GM12878 (cell line): ENCODE measurements around the gene ABCC4. TPM values are rescaled to one million over a fixed set of nuclear protein-coding genes. Genes with fewer than 3 reads are reported as not detected.

Experiments
- ATAC-seq: fragments of 200-7000 bp; cut with Tn5 transposase; 3 replicates; pipeline ENCODE4 v1.9.1; 2020; ENCODE audit warnings: mild to moderate bottlenecking, moderate library complexity
- BruUV-seq: library from RNA; stranded (reverse); fragments of 400-500 nt; replicated peaks from 2 replicates; lab custom pipeline; 2021; lab: Mats Ljungman, UMichigan
- CTCF ChIA-PET: fragments of 300-600 bp; sonication (Branson Sonifier 250); formaldehyde crosslinking; extraction: SDS; loops from one replicate; lab custom pipeline; 2021; ENCODE audit warnings: inconsistent platforms; lab: Yijun Ruan, JAX
- POLR2A ChIA-PET: fragments of 350-600 bp; formaldehyde crosslinking; extraction: SDS; loops from one replicate; lab custom pipeline; 2021; ENCODE audit warnings: inconsistent platforms; lab: Charles Lee
- RAD21 ChIA-PET: fragments of 300-600 bp; sonication (Branson Sonifier 250); formaldehyde crosslinking; loops from one replicate; lab custom pipeline; 2023; ENCODE audit warnings: antibody characterized with exemption; ENCODE audit not compliant: unreplicated experiment; lab: Charles Lee
- SMC1A ChIA-PET: fragments of 300-600 bp; sonication (Branson Sonifier 250); formaldehyde crosslinking; loops from one replicate; lab custom pipeline; 2023; ENCODE audit not compliant: unreplicated experiment, uncharacterized antibody; lab: Charles Lee
- DNase-seq: peaks from one replicate; pipeline ENCODE4 v3.0.0-alpha.2; 2011; ENCODE audit warnings: low read depth, low spot score
- FAIRE-seq: peaks from 3 replicates; lab custom pipeline; 2011; peaks lifted over from hg19 to GRCh38; lab: Jason Lieb, UNC
- H2AFZ ChIP-seq: 2 replicates; pipeline ENCODE4 v1.6.0; 2011; ENCODE audit warnings: low read depth, low read length, control low read depth; ENCODE audit not compliant: control insufficient read depth
- H3K27ac ChIP-seq: 2 replicates; pipeline ENCODE4 v1.5.1; 2011; ENCODE audit warnings: control low read depth; ENCODE audit not compliant: control insufficient read depth, insufficient read depth
- H3K27me3 ChIP-seq, 2 experiments: replicated peaks in 1 of 2; 2 replicates each; pipeline versions ENCODE4 v1.6.0 to v1.6.1; 2011; ENCODE audit warnings: low read length in 1 of 2; ENCODE audit not compliant: control insufficient read depth in 2 of 2, insufficient read depth in 2 of 2
- H3K36me3 ChIP-seq, 2 experiments: 2 replicates each; pipeline ENCODE4 v1.5.1; 2011; ENCODE audit warnings: low read length in 1 of 2; ENCODE audit not compliant: control insufficient read depth in 2 of 2, insufficient read depth in 2 of 2
- H3K4me1 ChIP-seq: 2 replicates; pipeline ENCODE4 v1.6.1; 2011; ENCODE audit warnings: mild to moderate bottlenecking, low read length, moderate library complexity, mixed read lengths; ENCODE audit not compliant: control insufficient read depth, insufficient read depth
- H3K4me2 ChIP-seq: 2 replicates; pipeline ENCODE4 v1.6.0; 2011; ENCODE audit warnings: control low read depth; ENCODE audit not compliant: control insufficient read depth, insufficient read depth
- H3K4me3 ChIP-seq: fragments of 200-600 bp; sonication (generic); 2 replicates; pipeline ENCODE4 v1.5.1; 2016
- H3K79me2 ChIP-seq: 2 replicates; pipeline ENCODE4 v1.6.0; 2011; ENCODE audit warnings: low read length; ENCODE audit not compliant: control insufficient read depth, insufficient read depth
- H3K9ac ChIP-seq: 2 replicates; pipeline ENCODE4 v1.8.0; 2011; ENCODE audit warnings: low read length, control low read depth, mixed read lengths; ENCODE audit not compliant: control insufficient read depth, insufficient read depth
- H3K9me3 ChIP-seq: replicated peaks from 3 replicates; pipeline ENCODE4 v1.5.1; 2011; ENCODE audit warnings: mild to moderate bottlenecking, low read length; ENCODE audit not compliant: control insufficient read depth, insufficient read depth
- H4K20me1 ChIP-seq: 2 replicates; pipeline ENCODE4 v1.6.0; 2011; ENCODE audit not compliant: control insufficient read depth, insufficient read depth
- CHD1 ChIP-seq: IDR thresholded peaks from 2 replicates; pipeline ENCODE4 v1.6.1; 2012; ENCODE audit warnings: low read depth, low read length, improper control_type of control experiment
- CREM ChIP-seq: IDR thresholded peaks from 2 replicates; pipeline ENCODE4 v1.6.1; 2014; ENCODE audit warnings: antibody characterized with exemption, low read depth
- GABPA ChIP-seq: IDR thresholded peaks from 2 replicates; pipeline ENCODE4 v1.6.1; 2014; ENCODE audit warnings: antibody characterized with exemption, low read depth, mild to moderate bottlenecking, inconsistent platforms
- GATAD2B ChIP-seq: fragments of 450-650 bp; conservative IDR thresholded peaks from 2 replicates; pipeline ENCODE4 v1.6.1; 2017; ENCODE audit warnings: low read depth, mild to moderate bottlenecking, moderate library complexity
- HDGF ChIP-seq: fragments of 450-650 bp; IDR thresholded peaks from 2 replicates; pipeline ENCODE4 v1.6.1; 2016; ENCODE audit warnings: antibody characterized with exemption
- IKZF2 ChIP-seq, 2 experiments: fragments of 450-650 bp; IDR thresholded peaks; 2 replicates each; pipeline ENCODE4 v1.6.1; 2017; ENCODE audit warnings: mild to moderate bottlenecking in 2 of 2, moderate library complexity in 2 of 2
- IRF4 ChIP-seq: IDR thresholded peaks from 2 replicates; pipeline ENCODE4 v1.6.1; 2011; ENCODE audit warnings: low read depth, low read length
- IRF5 ChIP-seq: fragments of 450-650 bp; IDR thresholded peaks from 2 replicates; pipeline ENCODE4 v1.6.1; 2017; ENCODE audit warnings: borderline replicate concordance
- JUNB ChIP-seq: IDR thresholded peaks from 2 replicates; pipeline ENCODE4 v1.6.1; 2016; ENCODE audit warnings: antibody characterized with exemption, mild to moderate bottlenecking
- JUND ChIP-seq: IDR thresholded peaks from 2 replicates; pipeline ENCODE4 v1.6.1; 2012; ENCODE audit warnings: low read depth, mild to moderate bottlenecking, low read length, improper control_type of control experiment, moderate library complexity
- KDM1A ChIP-seq: fragments of 200-600 bp; sonication (generic); IDR thresholded peaks from 2 replicates; pipeline ENCODE4 v1.6.1; 2016; ENCODE audit warnings: borderline replicate concordance
- PKNOX1 ChIP-seq: fragments of 450-650 bp; IDR thresholded peaks from 2 replicates; pipeline ENCODE4 v1.6.1; 2016; ENCODE audit warnings: mild to moderate bottlenecking
- SMAD1 ChIP-seq: fragments of 450-650 bp; IDR thresholded peaks from 2 replicates; pipeline ENCODE4 v1.6.1; 2018; ENCODE audit warnings: mild to moderate bottlenecking, low read depth; ENCODE audit not compliant: partially characterized antibody
- USF1 ChIP-seq: IDR thresholded peaks from 2 replicates; pipeline ENCODE4 v1.6.1; 2011; ENCODE audit warnings: borderline replicate concordance, low read depth, mild to moderate bottlenecking, moderate library complexity, mixed read lengths, low read length; ENCODE audit not compliant: insufficient read depth; ENCODE audit errors: extremely low read length
- YBX1 ChIP-seq: fragments of 450-650 bp; IDR thresholded peaks from 2 replicates; pipeline ENCODE4 v1.6.1; 2016; ENCODE audit warnings: antibody characterized with exemption
- ZBTB33 ChIP-seq: fragments of 450-650 bp; IDR thresholded peaks from 2 replicates; pipeline ENCODE4 v1.6.1; 2017; ENCODE audit warnings: mild to moderate bottlenecking
- ZNF207 ChIP-seq: fragments of 450-650 bp; IDR thresholded peaks from 2 replicates; pipeline ENCODE4 v1.6.1; 2014; ENCODE audit warnings: antibody characterized with exemption, mild to moderate bottlenecking, borderline replicate concordance
- ZSCAN29 ChIP-seq: fragments of 450-650 bp; IDR thresholded peaks from 2 replicates; pipeline ENCODE4 v1.6.1; 2017; ENCODE audit warnings: mild to moderate bottlenecking, moderate library complexity
- WGBS: methylation state at CpG from one replicate; pipeline ENCODE4 v1.1.6; 2016; ENCODE audit warnings: low lambda C conversion rate; ENCODE audit not compliant: insufficient replicate concordance, insufficient coverage; ENCODE audit errors: missing lambda C conversion rate; 5-methylcytosine and 5-hydroxymethylcytosine counted together
- in situ Hi-C: fragments of 300-500 bp; cut with MboI; formaldehyde crosslinking; loops from 9 replicates; pipeline ENCODE4 v1.14.3; 2018; ENCODE audit warnings: mixed read lengths
- intact Hi-C: fragments of 100-400 bp; cut with micrococcal nuclease; formaldehyde crosslinking; loops from one replicate; pipeline ENCODE4 v1.14.2; 2022; ENCODE audit not compliant: unreplicated experiment
- polyA plus RNA-seq, 11 experiments: library from polyadenylated mRNA; depleted of rRNA in 4 of 11; unstranded in 6 of 11; stranded (reverse) in 5 of 11; fragments of >200 nt; fragmentation: Nextera tagmentation in 4 of 11; fragmentation: Illumina TruSeq in 1 of 11; extraction: Ambion mirVana in 4 of 11; extraction: Trizol in 1 of 11; gene quantifications; 1 replicate in 1 of 11; 2 replicates in 10 of 11; pipeline versions ENCODE4 v1.2.1 to v1.2.3, GENCODE V29; 2011 to 2016; ENCODE audit warnings: inconsistent platforms in 2 of 11, missing spikeins in 2 of 11, low read depth in 1 of 11
- total RNA-seq, 4 experiments: library from RNA; depleted of rRNA in 3 of 4; stranded (reverse); fragments of >200 nt in 3 of 4; fragmentation: Illumina TruSeq in 1 of 4; extraction: Trizol in 1 of 4; gene quantifications; 2 replicates each; pipeline versions ENCODE4 v1.2.1 to v1.2.3, GENCODE V29; 2013 to 2021

ABCC4 gene
- total and polyA plus RNA-seq, 10 of the 15 experiments (the other 5 are each of a cell fraction or from before 2014, with no cell fraction given), result 7.2 to 44.4 (median 24.1) TPM

- no peak for TF ChIP-seq IRF5
- TF ChIP-seq ZBTB33, result no peak
Measured at GRCh38 chr13:95337597-95337996, 36.3 kb upstream of the ABCC4 start (continued).

- H3K36me3 ChIP-seq, result no peaks in the 10 kb centered on the region
- intact Hi-C loops (no loop called here), in situ Hi-C loops (no loop called here)
- no peak overlapping the region for H3K4me2 ChIP-seq
- POLR2A ChIA-PET, result no interaction called here
- H3K9ac ChIP-seq, result no peak overlapping the region
- TF ChIP-seq IKZF2 (IDR thresholded peaks at IDR 0.05) (no peak), HDGF (no peak), CHD1 (no peak), SMAD1 (no peak), PKNOX1 (no peak), YBX1 (no peak), GATAD2B (no peak), GABPA (no peak), USF1 (no peak), KDM1A (no peak), CREM (no peak), ZSCAN29 (no peak), JUND (no peak), ZNF207 (no peak), IRF4 (no peak), JUNB (no peak)
- ATAC-seq (no peak), FAIRE-seq (no peak), DNase-seq (no peak)
- no peak overlapping the region for H3K4me3 ChIP-seq
- RAD21 ChIA-PET, result interaction anchor here (1.3 kb wide), 1 partner anchor 146 kb away, joined by 3 read pairs; no protein-coding TSS in a partner anchor
- H2AFZ ChIP-seq, result no peak overlapping the region
- H3K9me3 ChIP-seq, result no peaks in the 10 kb centered on the region
- H4K20me1 ChIP-seq, result no peaks in the 10 kb centered on the region
- no peaks in the 10 kb centered on the region for H3K4me1 ChIP-seq
- no TSS peak for BruUV-seq
- CTCF ChIA-PET, result interaction anchor here (0.8 kb wide), 1 partner anchor 13 kb away, joined by 4 read pairs; no protein-coding TSS in a partner anchor
- no peaks in the 10 kb centered on the region for H3K79me2 ChIP-seq
- SMC1A ChIA-PET, result interaction anchor here (1.2 kb wide), 1 partner anchor 41 kb away, joined by 4 read pairs; no protein-coding TSS in a partner anchor
- WGBS, result 70% methylated on average over 6 of the region's 6 CpGs
- no peaks in the 10 kb centered on the region for H3K27me3 ChIP-seq
- H3K27ac ChIP-seq, result no peak overlapping the region
Measured at GRCh38 chr13:95335667-95336066, 34.4 kb upstream of the ABCC4 start.
